Liver (tissue), 9 donors: Measurements from ENCODE around the gene ATP2B3. TPM values are rescaled to one million over a fixed set of nuclear protein-coding genes. Genes with fewer than 3 reads are reported as not detected.

Source experiments
- DNase-seq: peaks from one replicate; pipeline ENCODE4 v3.0.0-alpha.2; 2017; ENCODE audit warnings: low spot score
- H3K27ac ChIP-seq, 2 donors: one replicate each; pipeline ENCODE4 v1.7.0; 2013; ENCODE audit warnings: inconsistent platforms in 2 of 2, low read length in 2 of 2, control low read depth in 1 of 2, low read depth in 1 of 2, mild to moderate bottlenecking in 1 of 2
- H3K27me3 ChIP-seq, 4 donors: one replicate each; pipeline versions ENCODE4 v1.6.1 to v1.7.0; 2013; ENCODE audit warnings: low read length in 3 of 4, inconsistent platforms in 1 of 4, mild to moderate bottlenecking in 1 of 4, moderate library complexity in 1 of 4; ENCODE audit not compliant: control insufficient read depth in 4 of 4, insufficient read depth in 4 of 4
- H3K36me3 ChIP-seq, 4 donors: one replicate each; pipeline versions ENCODE4 v1.6.1 to v1.7.0; 2013; ENCODE audit warnings: low read length in 3 of 4, mild to moderate bottlenecking in 3 of 4, low read depth in 1 of 4, moderate library complexity in 1 of 4; ENCODE audit not compliant: control insufficient read depth in 4 of 4, insufficient read depth in 3 of 4
- H3K4me1 ChIP-seq, 4 donors: one replicate each; pipeline versions ENCODE4 v1.6.1 to v1.7.0; 2013; ENCODE audit warnings: low read length in 3 of 4, mild to moderate bottlenecking in 3 of 4, moderate library complexity in 1 of 4; ENCODE audit not compliant: control insufficient read depth in 4 of 4, insufficient read depth in 4 of 4
- H3K4me3 ChIP-seq, 3 donors: one replicate each; pipeline versions ENCODE4 v1.6.1 to v1.7.0; 2013; ENCODE audit warnings: low read length in 3 of 3, control low read depth in 1 of 3, low read depth in 1 of 3, mild to moderate bottlenecking in 1 of 3
- H3K9ac ChIP-seq, 2 donors: one replicate each; pipeline ENCODE4 v1.7.0; 2013; ENCODE audit warnings: low read length in 2 of 2, mild to moderate bottlenecking in 2 of 2, moderate library complexity in 2 of 2, control low read depth in 1 of 2, low read depth in 1 of 2
- H3K9me3 ChIP-seq, 4 donors: one replicate each; pipeline versions ENCODE4 v1.6.1 to v1.7.0; 2013; ENCODE audit warnings: low read length in 3 of 4; ENCODE audit not compliant: control insufficient read depth in 4 of 4
- EGR1 ChIP-seq, 2 donors: IDR thresholded peaks; 2 replicates each; pipeline ENCODE4 v1.6.1; 2016 to 2018; ENCODE audit warnings: antibody characterized with exemption in 2 of 2, low read depth in 2 of 2
- FOXA2 ChIP-seq: IDR thresholded peaks from 2 replicates; pipeline ENCODE4 v1.6.1; 2016; ENCODE audit warnings: antibody characterized with exemption
- HNF4A ChIP-seq, 2 donors: conservative IDR thresholded peaks; 2 replicates each; pipeline ENCODE4 v1.6.1; 2016; ENCODE audit warnings: antibody characterized with exemption in 2 of 2, mild to moderate bottlenecking in 2 of 2
- HNF4G ChIP-seq: IDR thresholded peaks from 2 replicates; pipeline ENCODE4 v1.6.1; 2016; ENCODE audit warnings: antibody characterized with exemption
- JUND ChIP-seq, 2 donors: IDR thresholded peaks; 2 replicates each; pipeline ENCODE4 v1.6.1; 2016; ENCODE audit warnings: antibody characterized with exemption in 2 of 2
- REST ChIP-seq: IDR thresholded peaks from 2 replicates; pipeline ENCODE4 v1.6.1; 2016; ENCODE audit warnings: antibody characterized with exemption, mild to moderate bottlenecking
- TAF1 ChIP-seq: conservative IDR thresholded peaks from 2 replicates; pipeline ENCODE4 v1.6.1; 2016; ENCODE audit warnings: antibody characterized with exemption, mild to moderate bottlenecking
- YY1 ChIP-seq: IDR thresholded peaks from 2 replicates; pipeline ENCODE4 v1.6.1; 2016; ENCODE audit warnings: antibody characterized with exemption, mild to moderate bottlenecking
- WGBS: extraction: QIAGEN DNeasy Blood & Tissue Kit; methylation state at CpG from one replicate; pipeline ENCODE4 v1.1.7; 2013; 5-methylcytosine and 5-hydroxymethylcytosine counted together
- polyA plus RNA-seq, 2 donors: library from polyadenylated mRNA; stranded (reverse) in 1 of 2; unstranded in 1 of 2; fragments of 200-250 nt in 1 of 2; fragments of >200 nt in 1 of 2; fragmentation: Nextera tagmentation in 1 of 2; extraction: Ambion mirVana in 1 of 2; gene quantifications; one replicate each; pipeline versions ENCODE4 v1.2.1 to v1.2.3, GENCODE V29; 2013 to 2015
- total RNA-seq, 2 donors: library from RNA; depleted of rRNA; stranded (reverse); fragments of >200 nt; gene quantifications; one replicate each; pipeline ENCODE4 v1.2.3, GENCODE V29; 2014
- TF ChIP-seq, protein P1 (sequence below): fragments of 150-350 bp; IDR thresholded peaks from 2 replicates; pipeline ENCODE4 v1.5.1; 2017; ENCODE audit warnings: improper control_type of control experiment, low read depth, low read length; ENCODE audit not compliant: missing input control
- donor health status: healthy.
- donor health status: healthy.
- donor health status: healthy.
- donor health status: healthy.
- donor health status: healthy.

Gene ATP2B3
- total and polyA plus RNA-seq, 4 donors: not detected

GRCh38 chrX:153611298-153612095 lies 94.1 kb downstream of the ATP2B3 start:
- no peaks in the 10 kb centered on the region for H3K27me3 ChIP-seq
- 79% methylated on average over 14 of the region's 14 CpGs for whole genome bisulfite sequencing

DNA sequence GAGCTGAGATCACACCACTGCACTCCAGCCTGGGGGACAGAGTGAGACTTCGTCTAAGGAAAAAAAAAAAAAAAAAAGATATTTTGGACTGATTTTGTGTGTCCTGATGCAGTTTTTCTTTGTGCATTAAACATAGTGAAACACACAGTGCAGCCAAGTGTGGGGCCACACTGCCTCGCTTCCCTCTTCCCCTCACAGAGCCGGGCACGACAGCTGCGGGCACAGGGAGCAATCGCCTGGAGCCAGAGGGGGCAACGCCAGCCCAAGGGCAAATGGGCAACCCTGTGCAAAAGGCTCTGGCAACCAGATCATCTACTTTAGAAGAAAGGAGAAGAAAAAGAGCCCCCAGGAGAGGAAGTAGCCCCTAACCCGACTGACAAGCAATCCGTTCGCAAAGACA lies 95.0 kb downstream of the ATP2B3 start:
- Histone ChIP-seq H3K4me3 (no peak overlapping the region), H3K27ac (no peak overlapping the region), H3K4me1 (peaks cover 4 to 11% (median 7%) of the 10 kb centered on the region in 4 donors), H3K9ac (no peak overlapping the region), H3K27me3 (no peaks in the 10 kb centered on the region), H3K9me3 (peaks cover 0 to 4% (median 0%) of the 10 kb centered on the region in 4 donors), H3K36me3 (no peaks in the 10 kb centered on the region)
- WGBS: 88% methylated on average over 10 of the region's 10 CpGs
- DNase-seq: no peak
- TF ChIP-seq JUND (IDR thresholded peaks at IDR 0.05): no peak
- TF ChIP-seq REST: no peak
- no peak for TF ChIP-seq FOXA2
- TF ChIP-seq, protein P1, sequence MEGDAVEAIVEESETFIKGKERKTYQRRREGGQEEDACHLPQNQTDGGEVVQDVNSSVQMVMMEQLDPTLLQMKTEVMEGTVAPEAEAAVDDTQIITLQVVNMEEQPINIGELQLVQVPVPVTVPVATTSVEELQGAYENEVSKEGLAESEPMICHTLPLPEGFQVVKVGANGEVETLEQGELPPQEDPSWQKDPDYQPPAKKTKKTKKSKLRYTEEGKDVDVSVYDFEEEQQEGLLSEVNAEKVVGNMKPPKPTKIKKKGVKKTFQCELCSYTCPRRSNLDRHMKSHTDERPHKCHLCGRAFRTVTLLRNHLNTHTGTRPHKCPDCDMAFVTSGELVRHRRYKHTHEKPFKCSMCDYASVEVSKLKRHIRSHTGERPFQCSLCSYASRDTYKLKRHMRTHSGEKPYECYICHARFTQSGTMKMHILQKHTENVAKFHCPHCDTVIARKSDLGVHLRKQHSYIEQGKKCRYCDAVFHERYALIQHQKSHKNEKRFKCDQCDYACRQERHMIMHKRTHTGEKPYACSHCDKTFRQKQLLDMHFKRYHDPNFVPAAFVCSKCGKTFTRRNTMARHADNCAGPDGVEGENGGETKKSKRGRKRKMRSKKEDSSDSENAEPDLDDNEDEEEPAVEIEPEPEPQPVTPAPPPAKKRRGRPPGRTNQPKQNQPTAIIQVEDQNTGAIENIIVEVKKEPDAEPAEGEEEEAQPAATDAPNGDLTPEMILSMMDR: no peak
- no peak for TF ChIP-seq HNF4G

More at GRCh38 chrX:153611298-153612095, 94.1 kb downstream of the ATP2B3 start:
- H3K9ac ChIP-seq: no peak overlapping the region
- no peak overlapping the region for H3K4me3 ChIP-seq
- TF ChIP-seq EGR1 (IDR thresholded peaks at IDR 0.05; ENCODE audit: low read depth in 2 of 2) (no peak), TAF1 (no peak), YY1 (no peak), HNF4A (conservative IDR thresholded peaks at IDR 0.05) (no peak), HNF4G (no peak)
- TF ChIP-seq, protein P1: no peak
- H3K9me3 ChIP-seq: peaks cover 0 to 4% (median 0%) of the 10 kb centered on the region in 4 donors
- no peaks in the 10 kb centered on the region for H3K36me3 ChIP-seq
- DNase-seq: no peak
- H3K27ac ChIP-seq: no peak overlapping the region
- peaks cover 4 to 11% (median 7%) of the 10 kb centered on the region in 4 donors for H3K4me1 ChIP-seq
